H7 (cell line): ENCODE measurements around the gene RIMKLA. TPM values are rescaled to one million over a fixed set of nuclear protein-coding genes. Genes with fewer than 3 reads are reported as not detected.

Experiments
- DNase-seq: peaks from one replicate; pipeline ENCODE4 v3.0.0; 2012
- H3K27me3 ChIP-seq: 2 replicates; pipeline ENCODE4 v1.6.0; 2011; ENCODE audit warnings: mild to moderate bottlenecking, low read length; ENCODE audit not compliant: control insufficient read depth, insufficient read depth
- H3K36me3 ChIP-seq: replicated peaks from 2 replicates; pipeline ENCODE4 v1.5.1; 2011; ENCODE audit warnings: low read length; ENCODE audit not compliant: control insufficient read depth, insufficient read depth
- H3K4me3 ChIP-seq: 2 replicates; pipeline ENCODE4 v1.5.1; 2011; ENCODE audit warnings: low read depth, mild to moderate bottlenecking, control low read depth, low read length, moderate library complexity; ENCODE audit not compliant: insufficient read depth
- total RNA-seq: library from RNA; depleted of rRNA; stranded (reverse); fragments of >200 nt; shearing (Covaris generic); gene quantifications from 2 replicates; pipeline ENCODE4 v1.2.3, GENCODE V29; 2014

RIMKLA gene
- total RNA-seq, 1 experiment from 2014 or later: 1.1 TPM

GRCh38 chr1:42430286-42431135 lies 49.9 kb downstream of the RIMKLA start:
- Histone ChIP-seq H3K27me3 (no peaks in the 10 kb centered on the region; the same call in 1 of the 2 replicates), H3K4me3 (no peak overlapping the region), H3K36me3 (no peaks in the 10 kb centered on the region)
- no peak for DNase-seq

- no peak overlapping the region for H3K4me3 ChIP-seq
- DNase-seq: no peak
- no peaks in the 10 kb centered on the region for H3K36me3 ChIP-seq
- H3K27me3 ChIP-seq: no peaks in the 10 kb centered on the region; the same call in 1 of the 2 replicates
These were observed 50.9 kb downstream of the RIMKLA start for GRCh38 chr1:42431514-42431913.

- no peaks in the 10 kb centered on the region; the same call in 1 of the 2 replicates for H3K27me3 ChIP-seq
- no peak overlapping the region for H3K4me3 ChIP-seq
- no peak for DNase-seq
- no peaks in the 10 kb centered on the region for H3K36me3 ChIP-seq
These were observed 52.1 kb downstream of the RIMKLA start for GRCh38 chr1:42432714-42433113.

- Histone ChIP-seq H3K36me3 (no peaks in the 10 kb centered on the region), H3K27me3 (no peaks in the 10 kb centered on the region; the same call in 1 of the 2 replicates)
- no peak for DNase-seq
These were observed 52.8 kb downstream of the RIMKLA start for GRCh38 chr1:42433369-42433768.

GRCh38 chr1:42434340-42434739 lies 53.7 kb downstream of the RIMKLA start:
- Histone ChIP-seq H3K27me3 (no peaks in the 10 kb centered on the region; the same call in 1 of the 2 replicates), H3K4me3 (no peak overlapping the region), H3K36me3 (no peaks in the 10 kb centered on the region)
- DNase-seq: no peak

More at GRCh38 chr1:42433369-42433768, 52.8 kb downstream of the RIMKLA start:
- no peak overlapping the region for H3K4me3 ChIP-seq

GRCh38 chr1:42439940-42440339 lies 59.3 kb downstream of the RIMKLA start:
- no peaks in the 10 kb centered on the region for H3K27me3 ChIP-seq
- no peaks in the 10 kb centered on the region for H3K36me3 ChIP-seq
- H3K4me3 ChIP-seq: no peak overlapping the region
- no peak for DNase-seq

- H3K27me3 ChIP-seq: no peaks in the 10 kb centered on the region
- no peaks in the 10 kb centered on the region for H3K36me3 ChIP-seq
- H3K4me3 ChIP-seq: no peak overlapping the region
- DNase-seq: no peak
These were observed 62.1 kb downstream of the RIMKLA start for GRCh38 chr1:42442662-42443061.

GRCh38 chr1:42449256-42449655 lies 68.7 kb downstream of the RIMKLA start:
- H3K36me3 ChIP-seq: no peaks in the 10 kb centered on the region
- no peaks in the 10 kb centered on the region; the same call in 1 of the 2 replicates for H3K27me3 ChIP-seq
- no peak overlapping the region for H3K4me3 ChIP-seq
- no peak for DNase-seq

GRCh38 chr1:42450061-42450460 lies 69.5 kb downstream of the RIMKLA start:
- no peaks in the 10 kb centered on the region for H3K36me3 ChIP-seq
- no peaks in the 10 kb centered on the region; the same call in 1 of the 2 replicates for H3K27me3 ChIP-seq
- no peak overlapping the region for H3K4me3 ChIP-seq
- no peak for DNase-seq

- Histone ChIP-seq H3K27me3 (no peaks in the 10 kb centered on the region; the same call in 1 of the 2 replicates), H3K4me3 (no peak overlapping the region), H3K36me3 (peaks cover 1% of the 10 kb centered on the region; the same call in 1 of the 2 replicates)
- no peak for DNase-seq
These were observed 72.8 kb downstream of the RIMKLA start for GRCh38 chr1:42453386-42453785.

- Histone ChIP-seq H3K4me3 (no peak overlapping the region), H3K36me3 (peaks cover 1% of the 10 kb centered on the region), H3K27me3 (no peaks in the 10 kb centered on the region)
- DNase-seq: no peak
These were observed 73.8 kb downstream of the RIMKLA start for GRCh38 chr1:42454403-42454802.

GRCh38 chr1:42456010-42456753 lies 75.6 kb downstream of the RIMKLA start, which contains the start of the genes PPCS and ZMYND12:
Gene PPCS, plus strand, starts transcription at chr1:42456543. Its CDS starts 23 bp downstream, at chr1:42456566.
Gene ZMYND12, minus strand, starts transcription at chr1:42456022. Its CDS starts 25 bp downstream, at chr1:42455997.
- H3K27me3 ChIP-seq: no peaks in the 10 kb centered on the region
- DNase-seq: peak; percentile 92

GRCh38 chr1:42456754-42457089 lies 76.1 kb downstream of the RIMKLA start:
- no peaks in the 10 kb centered on the region for H3K27me3 ChIP-seq
- peaks cover 1% of the 10 kb centered on the region for H3K36me3 ChIP-seq
- peak; percentile 76 for DNase-seq
- peak overlapping the region; percentile 94 for H3K4me3 ChIP-seq

More at GRCh38 chr1:42456010-42456753, 75.6 kb downstream of the RIMKLA start, which contains the start of the genes PPCS and ZMYND12:
- H3K36me3 ChIP-seq: peaks cover 1% of the 10 kb centered on the region
- peak within 1 kb of the TSS; percentile 94 for H3K4me3 ChIP-seq

- peaks cover 1% of the 10 kb centered on the region for H3K36me3 ChIP-seq
- H3K4me3 ChIP-seq: no peak overlapping the region
- peaks cover 2% of the 10 kb centered on the region; the same call in 1 of the 2 replicates for H3K27me3 ChIP-seq
- no peak for DNase-seq
These were observed 80.6 kb downstream of the RIMKLA start for GRCh38 chr1:42461196-42461595.
